GM19455 (cell line): Measurements from ENCODE around the gene PGC.

Experiments
- ATAC-seq: cut with Tn5 transposase; IDR thresholded peaks from one replicate; pipeline ENCODE4 v1.9.1; 2021; ENCODE audit not compliant: unreplicated experiment

PGC gene

DNA sequence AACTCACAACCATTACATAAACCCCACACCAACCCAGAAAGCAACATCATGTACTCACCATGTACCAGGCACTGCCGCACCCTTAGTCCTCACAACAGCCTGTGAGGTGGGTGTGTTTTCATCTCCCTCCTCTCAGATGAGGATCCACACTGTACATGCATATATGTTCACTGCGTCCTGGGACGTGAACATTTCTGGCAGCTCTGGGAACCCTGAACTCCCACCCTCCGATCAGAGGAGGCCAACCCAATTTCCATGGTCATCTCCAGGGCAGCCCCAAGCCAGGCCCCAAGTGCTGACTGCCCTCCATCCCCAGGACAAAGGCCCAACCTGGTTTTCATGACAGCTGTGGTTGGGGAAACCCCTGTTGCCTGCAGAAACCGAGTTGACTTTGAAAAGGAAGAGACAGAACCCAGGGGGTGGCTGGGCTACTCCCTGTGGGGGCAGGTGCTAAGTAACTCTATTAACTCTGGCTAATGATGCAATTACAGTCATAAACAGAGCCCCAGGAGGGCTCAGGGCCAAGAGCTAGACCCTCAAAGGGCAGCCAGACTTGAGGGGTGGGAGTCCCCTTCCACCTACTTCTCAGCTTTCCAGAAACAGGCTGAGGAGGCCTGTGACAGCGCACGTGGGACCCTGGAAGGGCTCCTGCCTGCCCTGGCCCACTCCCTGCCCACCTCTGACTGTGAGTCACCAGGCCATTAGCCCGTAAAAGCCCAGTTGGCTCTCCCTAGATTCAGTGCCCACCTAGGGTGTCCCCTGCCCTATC lies 14.4 kb downstream of the PGC start:
- ATAC-seq: peak; percentile 41

DNA sequence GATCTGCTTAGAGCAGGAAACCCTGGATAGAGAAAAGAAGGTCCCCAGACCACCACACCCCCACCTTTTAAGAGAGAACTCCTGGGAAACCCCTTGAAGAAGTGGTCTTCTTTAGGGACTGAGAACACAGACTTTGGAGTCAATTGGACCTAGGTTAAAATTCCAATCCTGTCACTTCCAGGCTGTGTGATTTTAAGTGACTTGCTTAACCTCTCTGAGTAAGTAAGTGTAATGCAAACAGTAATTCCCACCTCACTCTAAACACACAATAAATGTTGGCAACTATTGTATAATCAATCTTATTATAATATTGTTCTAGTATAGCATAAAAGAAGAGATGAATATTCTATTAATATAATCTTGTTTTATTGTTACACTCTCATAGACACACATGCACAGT lies 15.0 kb downstream of the PGC start:
- ATAC-seq: no peak

DNA sequence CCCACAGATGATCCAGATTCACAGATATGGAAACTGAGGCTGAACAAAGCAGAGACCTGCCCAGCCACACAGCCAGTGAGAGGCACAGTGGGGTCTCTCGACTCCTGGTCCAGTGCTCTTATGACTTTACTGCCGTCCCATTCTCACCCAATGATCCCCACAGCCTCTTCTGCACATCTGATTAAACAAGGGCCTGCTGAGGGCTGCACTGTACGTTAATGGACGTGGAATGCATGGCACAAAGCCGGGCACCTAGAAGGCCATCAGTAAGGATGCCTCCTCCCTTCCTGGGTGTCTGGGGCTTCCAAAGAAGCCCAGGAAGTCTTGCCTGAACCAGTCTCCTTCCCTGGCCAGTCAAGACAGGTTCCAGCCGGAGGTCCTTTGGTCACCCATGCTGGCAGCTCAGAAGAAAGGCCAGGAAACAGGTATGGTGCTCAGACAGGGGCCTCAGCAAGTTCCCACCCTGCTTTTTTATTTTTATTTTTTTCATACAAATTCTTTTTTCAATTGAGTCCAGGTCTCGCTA lies 15.6 kb downstream of the PGC start:
- ATAC-seq: no peak

DNA sequence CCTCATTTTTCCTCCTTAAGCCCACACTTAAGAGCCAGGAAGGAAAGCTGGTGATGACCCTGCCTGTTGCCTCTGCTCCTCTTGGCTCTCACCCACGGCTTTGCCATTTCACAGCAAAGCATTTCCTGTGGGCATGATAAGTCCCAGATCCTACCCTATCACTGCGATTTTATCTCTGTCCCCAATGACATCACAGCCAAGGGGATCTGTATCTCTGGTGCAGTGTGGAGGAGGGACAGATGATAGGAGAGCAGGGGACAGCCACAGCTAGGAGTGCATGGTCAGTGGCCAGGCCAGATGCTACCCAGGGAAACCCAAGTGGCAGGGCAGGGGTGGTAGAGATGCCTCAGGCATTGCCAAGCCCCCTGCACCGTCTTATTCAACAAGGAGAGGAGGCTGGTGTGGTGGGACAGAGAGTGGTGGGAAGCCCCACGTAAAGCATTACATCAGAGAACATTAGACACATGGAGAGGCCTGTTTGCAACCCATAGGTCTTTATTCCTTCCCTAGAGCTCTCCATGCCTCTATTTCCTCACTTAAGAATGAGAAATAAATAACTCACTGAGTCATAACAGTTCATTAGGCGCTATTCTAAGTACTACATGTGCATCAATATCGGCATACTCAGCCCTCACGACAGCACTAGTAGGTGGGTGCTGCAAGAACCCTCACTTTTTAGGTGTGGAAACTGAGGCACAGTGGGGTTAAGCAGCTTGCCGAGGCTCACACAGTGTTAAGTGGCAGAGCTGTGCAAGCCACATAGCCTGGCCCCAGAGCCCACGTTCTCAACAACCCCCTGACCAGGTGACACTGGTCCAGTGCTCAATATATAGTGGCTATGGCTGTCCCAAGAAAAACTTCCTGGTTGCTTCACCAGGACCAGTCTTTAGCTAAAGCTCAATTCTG lies 16.4 kb downstream of the PGC start:
- ATAC-seq: no peak

DNA sequence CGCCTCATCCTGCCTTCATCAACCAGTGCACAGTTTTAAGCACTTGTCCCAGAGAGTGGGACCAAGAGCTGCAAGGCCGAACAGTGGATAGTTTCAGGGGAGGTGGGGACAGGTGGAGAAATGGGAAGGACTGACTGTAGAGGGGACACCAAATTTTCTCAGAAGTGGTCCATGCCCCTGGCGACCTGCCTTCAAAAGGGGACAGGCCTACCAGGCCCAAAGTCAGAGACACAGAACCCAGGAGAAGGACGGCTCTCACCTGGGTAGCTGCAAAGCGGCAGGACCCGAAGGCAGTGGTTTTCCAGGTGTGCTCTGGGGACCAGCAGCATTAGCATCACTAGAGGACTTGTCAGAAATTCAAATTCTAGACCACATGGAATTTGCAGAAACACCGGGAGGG lies 17.6 kb downstream of the PGC start:
- ATAC-seq: no peak

DNA sequence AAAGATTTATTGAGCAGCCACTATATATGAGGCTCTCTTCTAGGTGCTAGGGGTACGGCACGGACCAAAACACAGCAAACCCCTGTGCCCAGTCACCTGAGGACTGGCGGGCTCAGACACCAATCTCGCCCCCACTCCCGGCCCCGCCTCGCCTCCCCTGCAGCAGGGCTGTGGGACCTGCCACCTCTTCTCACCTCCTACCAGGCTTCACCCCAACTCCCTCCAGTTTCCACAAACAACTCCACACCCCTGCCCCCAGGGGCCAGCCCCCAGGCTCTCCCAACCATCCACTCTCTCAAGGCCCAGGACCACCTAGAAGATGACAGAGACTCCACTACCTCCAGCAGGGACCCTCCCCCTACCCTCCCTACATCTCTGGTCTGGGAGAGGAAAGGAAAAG lies 18.2 kb downstream of the PGC start:
- ATAC-seq: no peak

DNA sequence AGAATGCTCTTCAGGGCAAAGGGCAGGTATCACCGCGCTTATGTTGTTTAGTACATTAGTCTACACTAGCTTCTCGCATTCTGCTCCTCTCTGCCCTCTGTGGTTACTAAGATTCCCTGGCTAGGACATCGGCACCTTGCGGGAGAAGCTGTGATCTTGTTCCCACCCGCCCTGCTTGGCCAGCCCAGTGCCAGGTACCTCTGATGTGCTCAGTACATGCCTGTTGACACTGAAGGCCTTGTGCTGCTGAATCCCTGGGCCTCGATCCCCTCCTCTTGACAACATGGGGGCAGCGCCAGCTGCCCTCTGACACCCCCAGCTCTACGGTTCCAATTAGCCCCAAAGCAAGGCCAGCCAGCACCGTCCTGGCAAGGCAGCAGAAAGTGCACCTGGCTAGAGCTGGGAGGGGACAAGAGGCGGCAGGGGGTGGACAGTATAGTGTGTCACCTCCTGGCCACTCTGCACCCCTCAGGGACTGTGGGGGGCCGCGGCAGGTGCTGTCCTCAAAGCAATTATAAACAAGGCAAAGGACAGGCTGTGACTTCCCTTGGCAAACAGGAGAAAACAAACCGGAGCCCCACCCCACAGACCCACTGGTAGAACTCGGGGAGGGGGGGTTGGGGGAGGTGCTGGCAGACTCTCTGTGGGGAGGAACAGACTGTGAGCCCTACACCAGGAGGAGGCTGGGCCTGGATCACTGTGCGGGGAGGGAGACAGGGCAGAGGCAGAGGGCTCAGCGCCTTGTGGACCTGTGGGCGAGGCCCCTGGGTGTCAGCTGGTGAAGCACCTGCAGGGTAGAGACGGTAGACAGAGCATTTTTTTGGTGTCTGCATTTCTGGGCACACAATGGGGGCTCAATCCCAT lies 18.9 kb downstream of the PGC start:
- ATAC-seq: no peak

DNA sequence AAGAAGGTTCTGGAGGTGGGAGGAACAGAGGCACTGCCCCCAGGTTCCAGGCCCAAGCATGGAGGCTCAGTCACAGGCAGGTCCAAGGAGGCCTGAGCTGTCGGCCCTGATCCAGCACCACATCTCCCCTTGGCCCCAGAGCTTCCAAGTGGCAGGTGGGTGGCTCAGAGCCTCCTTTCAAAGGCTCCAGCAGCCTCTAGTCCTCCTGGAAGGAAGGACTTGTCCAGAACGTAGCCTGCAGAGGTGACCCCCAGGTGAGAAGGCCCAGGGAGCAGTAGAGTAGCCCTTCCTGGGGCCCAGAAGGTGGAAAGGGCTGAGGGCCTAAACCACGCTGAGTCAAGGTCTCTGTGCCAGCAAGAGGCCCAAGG lies 19.5 kb downstream of the PGC start:
- no peak for ATAC-seq

DNA sequence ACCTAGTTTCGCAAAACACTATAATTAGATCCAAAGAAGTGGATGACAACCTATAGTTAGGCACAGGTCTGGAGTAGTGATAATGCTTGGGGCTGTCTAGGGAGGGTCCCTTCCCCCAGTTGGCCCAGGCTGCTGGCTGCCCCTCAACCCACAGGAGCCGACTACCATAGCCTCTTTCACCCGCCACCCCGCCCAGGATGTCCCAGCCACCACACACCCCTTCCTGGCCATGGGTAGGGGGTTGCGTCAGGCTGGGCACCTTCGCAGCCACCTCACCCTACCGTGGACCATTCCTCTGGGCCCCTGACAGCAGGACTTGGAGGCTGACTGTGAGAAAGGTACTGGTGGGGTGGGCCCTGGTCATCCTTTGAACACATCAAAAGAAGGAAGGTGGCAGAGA lies 20.3 kb downstream of the PGC start:
- no peak for ATAC-seq

DNA sequence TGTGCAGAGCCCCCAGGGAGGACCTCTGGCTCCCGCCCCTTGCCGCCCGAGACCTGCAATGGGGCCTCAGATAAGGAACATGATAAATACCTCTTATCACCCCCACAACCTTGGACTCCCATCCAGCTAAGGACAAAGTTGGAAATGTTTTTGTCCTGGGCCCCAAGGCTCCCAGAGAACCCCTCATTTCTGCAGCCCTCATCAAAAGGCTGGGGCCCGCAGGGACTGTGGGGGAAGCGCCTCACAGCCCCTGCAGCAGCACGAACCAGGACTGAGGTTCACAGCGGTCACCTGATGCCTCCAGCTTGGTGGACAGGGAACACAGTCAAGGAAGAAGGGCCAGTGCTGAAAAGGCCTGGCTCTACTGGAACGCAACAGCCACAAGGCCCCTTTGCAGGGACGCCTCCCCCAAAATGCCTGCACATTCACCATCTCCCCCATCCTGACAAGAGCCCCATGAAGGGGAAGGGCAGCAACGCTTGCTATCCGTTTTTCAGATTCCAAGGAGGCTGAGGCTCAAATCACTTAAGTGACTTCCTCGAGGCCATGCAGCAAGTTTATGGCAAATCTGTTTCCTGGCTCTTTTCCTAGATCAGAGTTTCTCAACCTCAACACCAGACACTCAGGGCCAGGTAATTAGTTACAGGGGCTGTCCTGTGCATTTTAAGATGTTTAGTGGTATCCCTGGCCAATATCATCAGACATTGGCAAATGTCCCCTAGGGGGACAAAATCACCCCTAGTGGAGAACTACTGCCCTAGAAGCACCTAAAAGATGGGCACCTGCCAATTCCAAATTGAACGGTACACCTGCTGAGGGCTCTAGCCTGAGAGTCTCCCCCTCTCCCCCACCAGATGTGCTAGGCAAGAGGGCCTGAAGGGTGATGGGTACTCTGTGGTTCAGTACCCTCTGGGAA lies 22.4 kb downstream of the PGC start:
- ATAC-seq: no peak

DNA sequence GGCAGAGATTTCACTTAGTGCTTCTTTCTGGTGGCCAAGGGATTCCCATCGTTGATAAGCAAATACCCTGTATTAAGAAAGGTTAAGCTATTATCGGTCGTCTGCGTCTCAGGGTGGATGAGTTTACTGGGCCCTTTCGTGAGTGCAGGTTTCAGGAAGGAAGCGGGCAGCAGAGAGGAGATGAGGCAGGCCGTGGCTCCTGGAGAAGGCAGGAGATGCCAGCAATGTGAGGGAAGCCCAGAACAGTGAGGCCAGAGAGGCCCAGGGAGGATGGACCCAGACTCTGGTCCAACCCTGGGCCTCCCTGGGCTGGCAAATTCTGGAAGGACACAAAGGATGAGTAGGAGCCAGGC lies 23.0 kb downstream of the PGC start:
- no peak for ATAC-seq

DNA sequence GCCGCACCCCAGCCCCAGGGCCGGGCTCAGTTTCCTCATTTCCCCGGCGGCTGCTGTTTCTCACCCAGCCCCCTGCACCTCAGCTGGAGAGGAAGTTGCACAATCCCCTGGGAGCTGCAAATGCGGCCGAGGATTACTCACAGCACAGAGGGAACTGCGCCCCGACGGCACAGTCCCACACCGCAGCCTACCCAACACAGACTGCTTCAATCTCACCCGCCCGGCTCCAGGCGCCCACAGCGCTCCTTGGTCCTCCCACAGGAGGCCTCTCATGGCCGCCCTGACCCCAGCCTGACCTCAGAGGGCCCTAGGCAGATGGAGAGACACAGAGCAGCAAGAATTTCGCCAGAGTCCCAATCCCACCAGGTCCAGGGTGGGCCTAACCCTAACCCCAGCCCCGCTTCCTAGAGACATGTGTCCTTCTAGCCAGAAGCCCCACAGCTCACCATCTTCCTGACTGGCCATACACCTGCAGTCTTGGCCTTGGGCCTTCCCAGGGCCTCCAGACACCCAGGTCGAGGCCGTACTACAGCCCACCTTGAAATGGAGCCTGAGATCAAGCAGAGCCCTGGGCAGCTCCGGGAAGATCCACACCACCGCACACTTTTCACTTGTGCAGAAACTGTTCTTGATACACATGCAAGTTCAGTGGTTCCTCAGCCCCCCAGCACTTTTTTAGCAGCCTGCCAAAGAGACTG lies 23.5 kb downstream of the PGC start:
- ATAC-seq: peak; percentile 70

DNA sequence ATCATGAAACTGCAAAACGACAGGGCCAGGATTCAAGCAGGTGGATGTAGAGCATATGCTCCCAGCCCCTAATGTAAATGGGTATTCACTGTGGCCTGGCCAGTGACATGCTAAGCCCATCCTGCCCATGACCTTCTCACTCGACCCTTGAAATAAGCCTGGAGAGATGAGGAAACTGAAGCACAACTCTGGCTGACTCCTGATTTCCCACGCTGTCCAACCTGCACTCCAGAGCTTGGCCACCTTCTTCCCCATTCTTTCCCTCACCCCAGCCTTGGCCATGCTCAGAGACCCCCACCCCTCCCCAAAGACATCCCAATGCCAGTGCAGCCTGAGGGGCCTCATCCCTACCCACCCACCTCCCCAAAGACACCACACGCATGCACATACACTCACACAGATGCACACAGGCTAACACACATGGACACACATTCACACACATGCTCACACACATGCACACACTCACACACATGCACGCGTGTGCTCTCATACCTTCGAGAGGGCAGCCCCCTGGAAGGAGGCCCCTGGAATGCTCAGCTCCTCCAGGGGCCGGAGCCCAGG lies 24.1 kb downstream of the PGC start:
- ATAC-seq: no peak

DNA sequence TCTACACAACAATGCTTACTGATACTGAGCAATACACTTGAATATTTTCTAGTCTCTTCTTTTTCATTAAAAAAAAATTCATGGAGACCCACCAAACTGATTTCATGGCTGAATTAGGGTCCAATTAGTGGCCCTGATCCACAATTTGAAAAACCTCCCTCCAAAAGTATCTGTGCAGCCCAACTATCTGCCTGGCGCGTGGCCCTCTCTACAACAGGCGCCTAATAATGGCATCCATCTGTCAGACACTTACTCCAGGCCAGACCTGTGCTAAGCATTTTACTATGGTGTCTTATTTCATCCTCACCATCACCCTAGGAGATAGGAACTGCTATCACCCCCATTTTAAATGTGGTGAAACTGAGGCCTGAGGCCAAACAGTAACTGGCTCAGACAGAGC lies 25.8 kb downstream of the PGC start:
- ATAC-seq: no peak

DNA sequence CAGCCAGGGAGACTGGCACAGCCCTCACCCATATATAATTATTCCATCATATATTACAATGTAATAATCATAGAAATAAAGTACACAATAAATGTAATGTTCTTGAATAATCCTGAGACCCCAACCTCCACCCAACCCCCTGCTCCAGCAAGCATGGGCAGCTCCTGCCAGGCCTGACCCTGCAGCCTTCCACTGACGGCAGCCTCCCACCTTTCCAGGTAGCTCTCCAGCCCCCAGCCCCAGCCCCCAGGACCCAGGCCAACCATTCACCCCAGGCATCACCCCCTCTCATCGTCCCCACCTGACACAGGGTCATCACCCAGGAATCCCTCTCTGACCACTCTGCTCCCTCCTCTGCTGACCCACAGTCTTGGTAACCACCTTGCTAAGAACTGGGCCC lies 26.4 kb downstream of the PGC start:
- no peak for ATAC-seq

DNA sequence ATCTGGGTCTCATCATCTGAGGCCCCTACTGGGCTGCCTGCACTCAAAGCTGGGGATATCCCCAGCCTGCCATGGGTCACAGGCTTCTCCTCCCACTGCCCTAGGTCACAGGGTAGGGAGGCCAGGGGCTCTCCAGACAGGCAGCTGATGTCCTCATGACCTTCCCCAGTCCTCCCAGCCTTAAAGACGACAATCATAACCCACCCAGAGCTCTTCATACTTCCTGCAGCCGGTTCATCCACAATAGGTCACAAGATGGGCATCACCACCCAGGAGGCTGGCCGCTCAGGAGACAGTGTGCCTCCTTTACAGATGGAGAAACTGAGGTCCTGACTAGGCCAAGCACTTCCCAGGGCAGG lies 27.0 kb downstream of the PGC start:
- no peak for ATAC-seq

DNA sequence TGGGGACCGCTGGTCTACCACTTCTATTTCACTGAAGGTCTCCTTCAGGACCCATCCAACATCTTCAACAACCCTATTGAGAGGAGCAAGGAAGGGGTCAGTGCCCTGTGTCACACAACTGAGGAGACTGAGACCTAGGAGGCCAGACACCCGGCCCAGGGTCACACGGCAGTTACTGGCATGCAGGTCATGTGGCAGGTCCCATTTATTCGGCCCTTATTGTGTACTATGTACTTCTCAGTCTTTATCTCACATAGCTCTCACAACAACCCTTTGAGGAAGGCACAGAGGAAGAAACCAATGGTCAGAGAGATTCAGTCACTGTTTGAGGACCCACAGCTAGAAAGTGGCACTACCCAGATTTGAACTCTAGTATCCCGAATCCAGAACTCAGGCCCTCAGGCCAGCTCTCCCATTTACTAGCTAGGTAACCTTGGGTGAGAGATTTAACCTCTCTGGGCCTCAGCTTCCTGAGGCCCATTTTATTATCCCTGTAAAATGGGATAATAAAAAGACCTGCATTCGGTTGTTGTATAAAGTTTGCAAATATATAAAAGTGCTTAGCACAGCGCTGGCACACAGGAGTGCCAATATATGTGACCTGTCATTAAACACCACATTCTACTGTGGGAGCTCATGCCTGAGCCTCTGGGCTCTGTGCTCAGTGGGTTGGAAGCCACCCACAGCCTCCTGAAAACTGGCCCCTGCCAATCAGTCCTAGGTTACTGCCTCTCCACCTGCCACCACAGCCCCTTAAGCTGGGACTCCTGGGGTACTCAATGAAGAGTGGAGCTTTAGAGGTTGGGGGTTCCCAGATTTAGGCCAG lies 27.5 kb downstream of the PGC start:
- ATAC-seq: no peak

DNA sequence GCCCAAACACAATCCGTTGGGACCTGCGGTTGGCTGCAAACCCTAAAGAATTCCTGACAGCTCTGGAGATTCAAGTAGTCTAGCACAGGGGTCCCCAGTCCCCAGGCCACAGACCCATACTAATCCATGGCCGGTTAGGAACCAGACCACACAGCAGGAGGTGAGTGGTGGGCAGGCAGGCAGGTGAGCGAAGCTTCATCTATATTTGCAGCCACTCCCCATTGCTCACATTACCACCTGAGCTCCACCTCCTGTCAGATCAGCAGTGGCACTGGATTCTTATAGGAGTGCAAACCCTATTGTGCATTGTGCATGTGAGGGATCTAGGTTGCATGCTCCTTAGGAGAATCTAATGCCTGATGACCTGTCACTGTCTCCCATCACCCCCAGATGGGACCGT lies 28.4 kb downstream of the PGC start:
- ATAC-seq: no peak

DNA sequence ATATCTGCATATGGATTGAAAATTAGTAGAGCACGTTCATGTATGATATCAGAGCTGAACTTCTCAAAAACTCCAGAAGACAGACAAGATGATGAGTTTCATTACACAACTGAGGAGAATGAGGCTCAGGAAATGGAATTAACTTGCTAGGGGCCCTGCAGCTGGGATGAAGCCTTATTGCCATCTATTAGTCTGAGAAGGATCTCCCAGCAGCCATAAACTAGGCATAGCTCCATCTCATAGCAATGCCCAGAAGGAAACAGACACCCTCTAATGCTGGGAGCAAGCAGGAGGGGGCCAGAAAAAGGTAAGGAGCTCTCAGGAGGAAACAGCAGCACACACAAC lies 29.8 kb downstream of the PGC start:
- ATAC-seq: no peak
